Amygdala (tissue), 56 donors: ENCODE measurements around the gene TIGIT.

Experiments
- DNase-seq, 56 donors: peaks; one replicate each; lab custom pipeline; 2025; lab: John Stamatoyannopoulos, UW

TIGIT gene

DNA sequence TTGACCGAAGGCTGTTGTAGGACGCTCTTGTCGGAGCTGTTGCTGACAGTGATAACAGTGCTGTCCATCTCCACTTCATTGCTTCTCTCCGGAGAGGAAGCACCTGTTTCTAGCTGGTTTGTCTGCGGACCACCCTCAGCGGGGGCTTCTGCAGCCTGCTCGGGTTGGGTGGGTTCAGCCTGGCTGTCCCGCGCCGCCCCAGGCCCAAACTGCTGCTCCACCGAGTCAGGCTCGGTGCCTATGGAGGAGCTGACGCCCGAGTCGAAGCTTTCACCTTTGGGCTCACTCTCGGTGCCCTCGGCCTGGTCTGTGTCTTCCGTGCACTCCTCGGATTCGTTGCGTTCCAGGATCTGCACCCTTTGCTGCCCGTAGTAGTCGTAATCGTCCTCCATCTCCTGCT, 56.9 kb downstream of the TIGIT start:
- DNase-seq: no peak

DNA sequence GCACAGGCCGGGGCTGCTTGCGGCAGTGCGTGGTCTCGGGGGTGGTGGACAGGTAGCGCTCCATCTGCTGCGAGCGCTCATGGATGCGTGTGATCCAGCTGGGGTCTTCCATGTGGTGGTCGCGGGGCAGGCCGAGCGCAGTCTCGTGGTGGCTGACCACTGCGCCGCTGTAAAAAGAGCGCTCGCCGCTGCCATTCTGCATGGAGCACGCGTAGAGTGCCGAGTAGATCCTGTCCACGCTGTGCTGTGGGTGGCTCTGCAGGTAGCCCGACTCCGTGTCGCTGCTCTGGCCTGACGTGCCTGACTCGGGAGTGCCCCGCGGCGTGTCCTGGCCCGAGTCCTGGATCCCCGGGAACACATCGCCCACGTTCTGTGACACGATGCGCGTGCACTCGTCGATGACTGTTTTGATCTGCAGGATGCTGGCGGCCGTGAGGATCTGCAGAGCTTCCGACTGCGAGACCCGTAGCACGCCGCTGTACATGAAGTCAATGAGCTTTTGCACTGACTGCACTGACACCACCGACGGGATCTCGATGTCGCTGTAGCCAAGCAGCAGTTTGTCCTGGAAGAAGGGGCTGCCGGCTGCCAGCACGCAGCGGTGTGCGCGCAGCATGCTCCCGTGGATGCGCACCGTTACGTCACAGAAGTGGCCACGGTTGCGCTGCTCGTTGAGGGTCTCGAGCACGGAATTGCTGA, 57.4 kb downstream of the TIGIT start:
- no peak for DNase-seq

DNA sequence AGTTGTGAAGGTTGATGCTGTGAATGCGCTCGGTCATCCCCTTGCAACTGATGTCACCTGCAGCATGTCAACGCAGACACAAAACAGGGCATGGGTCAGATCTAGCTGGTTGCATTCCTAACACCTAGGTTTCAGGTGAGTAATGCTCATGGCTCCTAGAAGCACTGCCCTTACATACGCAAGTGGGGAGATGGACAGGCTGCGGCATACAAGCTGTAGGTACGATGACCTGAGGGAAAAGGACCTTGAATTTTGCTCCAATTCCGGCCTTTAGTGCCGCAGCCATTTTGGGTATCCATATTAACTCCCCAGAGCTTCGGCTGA, 58.0 kb downstream of the TIGIT start:
- no peak for DNase-seq

DNA sequence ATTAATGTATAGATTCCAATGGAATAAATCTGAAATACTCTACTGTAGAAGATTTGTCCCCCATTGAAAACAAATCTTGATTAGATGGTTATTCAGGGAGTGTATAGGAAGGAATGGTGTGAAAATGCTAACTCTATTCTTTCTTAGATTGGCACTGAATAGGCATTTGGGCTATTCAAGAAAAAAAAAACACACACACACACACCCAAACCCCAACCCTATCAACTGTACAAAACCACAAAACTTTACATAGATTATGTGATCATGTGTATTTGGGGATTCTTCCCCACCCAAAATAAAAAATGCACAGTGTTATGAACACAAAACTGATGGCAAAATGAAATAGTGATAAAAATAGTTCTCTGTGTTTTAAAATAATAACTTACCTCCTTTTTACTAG, 61.8 kb downstream of the TIGIT start:
- DNase-seq: no peak

DNA sequence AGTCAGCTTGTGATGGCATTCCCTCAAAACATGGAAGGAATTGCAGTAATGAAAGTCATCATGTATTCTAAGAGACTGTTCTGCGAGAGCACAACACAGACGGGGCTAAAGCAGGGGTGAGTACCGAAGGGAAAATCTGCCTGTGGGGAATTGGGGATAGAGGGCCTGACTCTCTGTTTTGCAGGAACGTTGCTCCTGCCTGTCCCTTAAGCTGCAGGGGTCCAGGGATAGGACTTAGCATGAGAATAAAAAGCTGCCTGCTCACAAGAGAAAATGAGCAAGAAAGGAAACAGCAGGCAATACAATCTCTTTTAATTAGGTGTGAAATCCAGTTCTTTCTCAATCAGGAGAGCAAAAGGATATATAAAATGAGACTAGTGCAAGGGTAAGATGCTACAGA, 62.2 kb downstream of the TIGIT start:
- DNase-seq: no peak

DNA sequence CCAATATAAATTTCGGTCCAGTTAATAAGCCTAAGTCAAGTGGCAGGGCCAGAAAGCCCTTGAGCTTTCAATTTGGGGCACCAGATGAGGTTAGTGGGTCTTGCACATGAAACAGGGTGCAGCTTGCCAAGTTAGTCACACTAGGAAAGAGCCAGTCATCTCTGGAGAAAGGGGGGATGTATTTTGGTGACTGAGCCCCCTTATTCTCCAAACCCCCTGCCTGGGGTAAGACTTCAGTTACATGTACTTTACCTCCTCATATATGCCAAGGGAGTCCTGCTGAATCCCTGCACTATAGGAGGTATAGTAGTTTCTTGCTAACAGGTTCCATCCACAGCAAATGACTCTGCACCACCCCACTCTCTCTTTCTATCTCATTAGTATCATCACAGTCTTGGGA, 62.7 kb downstream of the TIGIT start:
- DNase-seq: no peak
